Measurements from ENCODE around the gene SUV39H1. TPM values are rescaled to one million over a fixed set of nuclear protein-coding genes. Genes with fewer than 3 reads are reported as not detected.

SUV39H1 gene
- total and polyA plus RNA-seq, 2 of the 8 experiments (the other 6 are each of a cell fraction or from before 2014, with no cell fraction given), result 14.8 to 27.8 TPM

DNA sequence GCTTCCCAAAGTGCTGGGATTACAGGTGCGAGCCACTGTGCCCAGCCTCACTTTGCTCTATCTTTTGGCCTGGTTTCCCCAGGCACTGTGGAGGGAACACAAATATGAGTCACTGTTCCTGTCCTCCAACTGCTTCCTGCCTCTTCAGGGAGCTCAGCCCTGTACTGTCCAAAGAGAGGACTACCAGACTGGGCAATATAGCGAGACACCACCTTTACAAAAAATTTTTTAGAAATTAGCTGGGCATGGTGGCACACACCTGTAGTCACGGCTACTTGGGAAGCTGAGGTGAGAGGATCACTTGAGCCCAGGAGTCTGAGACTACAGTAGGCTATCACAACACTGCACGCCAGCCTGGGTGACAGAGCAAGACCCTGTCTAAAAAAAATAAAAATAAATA lies 29.9 kb upstream of the SUV39H1 start (continued):
- TF ChIP-seq POLR2AphosphoS5 (IDR thresholded peaks at IDR 0.05; ENCODE audit: low read depth, low read length), result no peak
- TF ChIP-seq RAD21 (IDR thresholded peaks at IDR 0.05 in 1 of 2, conservative IDR thresholded peaks at IDR 0.05 in 1 of 2; ENCODE audit: low read depth in 2 of 2, low read length in 2 of 2), result no peak
- no peak for TF ChIP-seq ASH2L (IDR thresholded peaks at IDR 0.05; ENCODE audit: low read length)
- no peak for TF ChIP-seq SRF (IDR thresholded peaks at IDR 0.05; ENCODE audit: low read depth, low read length)
- TF ChIP-seq, protein P1, sequence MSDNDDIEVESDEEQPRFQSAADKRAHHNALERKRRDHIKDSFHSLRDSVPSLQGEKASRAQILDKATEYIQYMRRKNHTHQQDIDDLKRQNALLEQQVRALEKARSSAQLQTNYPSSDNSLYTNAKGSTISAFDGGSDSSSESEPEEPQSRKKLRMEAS (IDR thresholded peaks at IDR 0.05), result no peak
- TF ChIP-seq RBBP5 (IDR thresholded peaks at IDR 0.05; ENCODE audit: borderline replicate concordance, low read depth, low read length), result no peak
- no peak for TF ChIP-seq SUZ12 (IDR thresholded peaks at IDR 0.05; ENCODE audit: low read length)
- TF ChIP-seq HDAC6 (IDR thresholded peaks at IDR 0.05; ENCODE audit: low read depth, low read length), result no peak
- no peak for TF ChIP-seq RNF2 (IDR thresholded peaks at IDR 0.05; ENCODE audit: borderline replicate concordance, low read depth, low read length, missing control alignments, poor library complexity, severe bottlenecking)
- TF ChIP-seq YY1 (IDR thresholded peaks at IDR 0.05; ENCODE audit: low read depth, low read length), result no peak
